Natural killer cell (primary cell): ENCODE measurements around the gene CRY2. TPM values are rescaled to one million over a fixed set of nuclear protein-coding genes. Genes with fewer than 3 reads are reported as not detected.

Source experiments
- ATAC-seq, 3 donors: fragments of 150-1000 bp in 2 of 3; fragments of 200-7000 bp in 1 of 3; cut with Tn5 transposase; 1 replicate in 1 of 3; 2 replicates in 2 of 3; pipeline ENCODE4 v1.10.0; 2021; ENCODE audit warnings: mild to moderate bottlenecking in 2 of 3, moderate library complexity in 2 of 3
- DNase-seq, 2 donors: peaks; one replicate each; pipeline versions ENCODE4 v3.0.0 to v3.0.0-alpha.2; 2013 to 2021; ENCODE audit warnings: mixed read lengths in 1 of 2
- H3K27ac ChIP-seq: one replicate; pipeline ENCODE4 v1.5.1; 2013; ENCODE audit warnings: mild to moderate bottlenecking, low read length
- H3K27me3 ChIP-seq: one replicate; pipeline ENCODE4 v1.6.1; 2013; ENCODE audit warnings: low read length; ENCODE audit not compliant: control insufficient read depth, insufficient read depth
- H3K36me3 ChIP-seq: one replicate; pipeline ENCODE4 v1.6.1; 2013; ENCODE audit warnings: low read length; ENCODE audit not compliant: control insufficient read depth, insufficient read depth
- H3K4me1 ChIP-seq: one replicate; pipeline ENCODE4 v1.6.1; 2013; ENCODE audit warnings: low read length; ENCODE audit not compliant: control insufficient read depth, insufficient read depth
- H3K4me3 ChIP-seq: one replicate; pipeline ENCODE4 v1.5.1; 2013; ENCODE audit warnings: low read length
- H3K9me3 ChIP-seq: one replicate; pipeline ENCODE4 v1.6.1; 2013; ENCODE audit warnings: low read length; ENCODE audit not compliant: control insufficient read depth, insufficient read depth
- H3K27ac Mint-ChIP-seq, 2 donors: one replicate each; pipeline ENCODE4 v1.8.0; 2022; ENCODE audit warnings: mild to moderate bottlenecking in 2 of 2, mixed read lengths in 2 of 2, moderate library complexity in 1 of 2
- H3K27me3 Mint-ChIP-seq, 2 donors: one replicate each; pipeline ENCODE4 v1.8.0; 2022; ENCODE audit warnings: low read depth in 2 of 2, mixed read lengths in 2 of 2
- H3K36me3 Mint-ChIP-seq: one replicate; pipeline ENCODE4 v1.8.0; 2022; ENCODE audit warnings: mixed read lengths
- H3K4me1 Mint-ChIP-seq, 2 donors: one replicate each; pipeline ENCODE4 v1.8.0; 2022; ENCODE audit warnings: mixed read lengths in 2 of 2
- H3K4me3 Mint-ChIP-seq: one replicate; pipeline ENCODE4 v1.8.0; 2022; ENCODE audit warnings: mild to moderate bottlenecking, moderate library complexity, mixed read lengths
- H3K9me3 Mint-ChIP-seq, 2 donors: one replicate each; pipeline ENCODE4 v1.8.0; 2022; ENCODE audit warnings: mixed read lengths in 2 of 2
- whole genome bisulfite sequencing: methylation state at CpG from one replicate; pipeline ENCODE4 v1.1.7; 2013; ENCODE audit warnings: missing lambda C conversion rate; ENCODE audit not compliant: insufficient coverage; 5-methylcytosine and 5-hydroxymethylcytosine counted together
- intact Hi-C: fragments of 100-400 bp; cut with micrococcal nuclease; formaldehyde crosslinking; loops from one replicate; pipeline ENCODE4 v1.14.2; 2022
- total RNA-seq, 4 donors: library from RNA; stranded (reverse); fragments of 120-200 nt in 1 of 4; gene quantifications; one replicate each; pipeline versions ENCODE4 v1.2.3 to v1.2.4, GENCODE V29; 2013 to 2022
- TF ChIP-seq, protein P1 (sequence below): fragments of 200-600 bp; IDR thresholded peaks from one replicate; pipeline ENCODE4 v1.8.0; 2022; ENCODE audit warnings: antibody characterized with exemption

Gene CRY2
- total RNA-seq, 3 donors from 2014 or later (not counting 1 experiment from before 2014, with no cell fraction given), result 124 to 214 (median 141) TPM

DNA sequence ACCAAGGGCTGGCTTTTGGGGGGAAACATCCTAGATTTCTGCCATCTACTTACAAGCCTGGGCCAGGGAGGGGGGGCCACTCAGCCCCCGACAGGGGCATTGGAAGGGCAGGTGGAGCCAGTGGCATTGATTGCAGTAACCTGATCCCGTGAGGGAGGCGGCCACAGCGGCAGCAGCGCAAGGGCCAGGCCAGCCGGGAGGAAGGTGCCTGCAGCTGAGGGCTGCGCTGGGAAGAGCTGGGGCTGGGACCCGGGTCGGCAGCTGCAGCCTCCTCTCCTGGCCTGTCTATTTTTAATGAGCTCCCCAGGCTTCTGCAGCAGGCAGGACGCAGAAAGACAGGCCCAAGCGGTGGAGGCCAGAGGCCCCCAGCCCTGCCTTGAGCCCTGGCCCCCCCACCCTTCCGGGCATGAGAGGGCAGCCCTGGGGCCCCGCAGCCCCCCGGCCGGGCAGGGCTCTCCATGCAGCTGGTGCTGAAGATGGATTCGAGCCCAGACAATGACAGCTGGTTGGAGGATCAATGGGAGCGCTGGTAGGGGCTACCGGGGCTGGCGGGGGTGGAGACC is 49.2 kb downstream of the CRY2 start:
- Histone ChIP-seq H3K27ac (no peak overlapping the region), H3K27me3 (peaks cover 27% of the 10 kb centered on the region), H3K9me3 (no peaks in the 10 kb centered on the region), H3K4me3 (no peak overlapping the region), H3K36me3 (no peaks in the 10 kb centered on the region), H3K4me1 (peaks cover 17% of the 10 kb centered on the region)
- DNase-seq (no peak), ATAC-seq (no peak)
- Mint-ChIP-seq H3K4me3 (no peak overlapping the region), H3K9me3 (no peaks in the 10 kb centered on the region), H3K27ac (no peak overlapping the region), H3K4me1 (peaks cover 0 to 17% of the 10 kb centered on the region in 2 donors), H3K27me3 (peaks cover 0 to 38% of the 10 kb centered on the region in 2 donors), H3K36me3 (no peaks in the 10 kb centered on the region)
- intact Hi-C loops, result no loop called here
- 26% methylated on average over 19 of the region's 19 CpGs for WGBS
- TF ChIP-seq, protein P1, sequence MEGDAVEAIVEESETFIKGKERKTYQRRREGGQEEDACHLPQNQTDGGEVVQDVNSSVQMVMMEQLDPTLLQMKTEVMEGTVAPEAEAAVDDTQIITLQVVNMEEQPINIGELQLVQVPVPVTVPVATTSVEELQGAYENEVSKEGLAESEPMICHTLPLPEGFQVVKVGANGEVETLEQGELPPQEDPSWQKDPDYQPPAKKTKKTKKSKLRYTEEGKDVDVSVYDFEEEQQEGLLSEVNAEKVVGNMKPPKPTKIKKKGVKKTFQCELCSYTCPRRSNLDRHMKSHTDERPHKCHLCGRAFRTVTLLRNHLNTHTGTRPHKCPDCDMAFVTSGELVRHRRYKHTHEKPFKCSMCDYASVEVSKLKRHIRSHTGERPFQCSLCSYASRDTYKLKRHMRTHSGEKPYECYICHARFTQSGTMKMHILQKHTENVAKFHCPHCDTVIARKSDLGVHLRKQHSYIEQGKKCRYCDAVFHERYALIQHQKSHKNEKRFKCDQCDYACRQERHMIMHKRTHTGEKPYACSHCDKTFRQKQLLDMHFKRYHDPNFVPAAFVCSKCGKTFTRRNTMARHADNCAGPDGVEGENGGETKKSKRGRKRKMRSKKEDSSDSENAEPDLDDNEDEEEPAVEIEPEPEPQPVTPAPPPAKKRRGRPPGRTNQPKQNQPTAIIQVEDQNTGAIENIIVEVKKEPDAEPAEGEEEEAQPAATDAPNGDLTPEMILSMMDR, result no peak

DNA sequence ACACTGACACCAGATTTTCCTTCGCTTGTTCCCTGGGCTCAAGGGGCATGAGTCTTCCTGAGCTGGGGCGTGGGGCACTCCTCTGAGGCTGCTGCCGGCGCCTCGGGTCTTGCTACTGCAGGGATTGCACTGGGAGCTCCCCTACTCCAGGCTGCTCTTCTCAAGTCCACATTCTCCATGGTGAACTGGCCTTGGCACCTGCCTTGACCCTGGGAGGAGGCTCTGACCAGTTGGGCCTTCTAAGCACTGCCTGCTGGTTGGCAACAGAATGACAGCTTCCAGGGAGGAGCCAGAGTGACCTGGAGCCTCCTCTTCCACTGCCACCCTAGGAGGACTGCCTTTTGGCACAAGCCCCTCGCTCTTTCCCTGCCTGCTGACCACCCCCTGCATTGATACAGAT is 50.3 kb downstream of the CRY2 start:
- H3K27ac ChIP-seq, result no peak overlapping the region
- intact Hi-C loops, result no loop called here
- TF ChIP-seq, protein P1, result no peak
- no peaks in the 10 kb centered on the region for H3K36me3 Mint-ChIP-seq
- DNase-seq (no peak), ATAC-seq (no peak)
- WGBS, result 91% methylated on average over 6 of the region's 6 CpGs
- no peak overlapping the region for H3K4me3 ChIP-seq
- H3K27me3 ChIP-seq, result peaks cover 27% of the 10 kb centered on the region
- H3K4me1 Mint-ChIP-seq, result peaks cover 0 to 17% of the 10 kb centered on the region in 2 donors
- H3K4me3 Mint-ChIP-seq, result no peak overlapping the region
- H3K27me3 Mint-ChIP-seq, result peaks cover 0 to 35% of the 10 kb centered on the region in 2 donors
- H3K9me3 Mint-ChIP-seq, result no peaks in the 10 kb centered on the region
- peaks cover 17% of the 10 kb centered on the region for H3K4me1 ChIP-seq
- no peaks in the 10 kb centered on the region for H3K9me3 ChIP-seq
- peak overlapping the region in 1 of 2 donors; percentile 85 for H3K27ac Mint-ChIP-seq
- H3K36me3 ChIP-seq, result no peaks in the 10 kb centered on the region

DNA sequence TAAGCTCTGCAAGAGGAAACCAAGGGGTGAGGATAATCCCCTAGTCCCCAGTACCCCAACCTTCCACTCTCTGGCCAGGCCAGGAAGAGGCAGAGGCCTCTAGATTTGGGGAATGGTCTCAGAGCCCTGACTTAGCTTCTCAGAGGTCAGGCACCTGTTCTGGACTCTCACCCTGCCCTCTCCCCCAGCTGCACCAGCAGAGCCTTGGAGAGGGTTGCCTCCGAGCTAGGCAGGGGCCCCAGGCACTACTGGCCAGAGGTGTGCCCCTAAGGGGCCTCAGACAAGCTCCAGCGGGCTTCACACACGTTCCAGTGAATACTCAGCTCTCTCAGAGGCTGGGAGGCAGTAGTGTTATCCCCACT is 51.8 kb downstream of the CRY2 start:
- no peak overlapping the region for H3K4me3 ChIP-seq
- WGBS, result 23% methylated on average over 3 of the region's 3 CpGs
- Mint-ChIP-seq H3K4me1 (peaks cover 0 to 17% of the 10 kb centered on the region in 2 donors), H3K27ac (peak overlapping the region in 1 of 2 donors; percentile 85), H3K27me3 (peaks cover 0 to 34% of the 10 kb centered on the region in 2 donors), H3K36me3 (no peaks in the 10 kb centered on the region), H3K4me3 (peak overlapping the region; percentile 78), H3K9me3 (no peaks in the 10 kb centered on the region)
- ATAC-seq, result no peak
- TF ChIP-seq, protein P1, result no peak
- no peak overlapping the region for H3K27ac ChIP-seq
- H3K4me1 ChIP-seq, result peaks cover 17% of the 10 kb centered on the region
- H3K27me3 ChIP-seq, result peaks cover 27% of the 10 kb centered on the region
- H3K36me3 ChIP-seq, result no peaks in the 10 kb centered on the region
- DNase-seq, result no peak
- no peaks in the 10 kb centered on the region for H3K9me3 ChIP-seq
- intact Hi-C loops, result loop anchor here (1.0 kb wide), 1 partner anchor 19 kb away; no protein-coding TSS in a partner anchor
